Measurements from ENCODE around the gene PMPCA. TPM values are rescaled to one million over a fixed set of nuclear protein-coding genes. Genes with fewer than 3 reads are reported as not detected.

Gene PMPCA
- total RNA-seq, 1 experiment from 2014 or later, result 116 TPM

DNA sequence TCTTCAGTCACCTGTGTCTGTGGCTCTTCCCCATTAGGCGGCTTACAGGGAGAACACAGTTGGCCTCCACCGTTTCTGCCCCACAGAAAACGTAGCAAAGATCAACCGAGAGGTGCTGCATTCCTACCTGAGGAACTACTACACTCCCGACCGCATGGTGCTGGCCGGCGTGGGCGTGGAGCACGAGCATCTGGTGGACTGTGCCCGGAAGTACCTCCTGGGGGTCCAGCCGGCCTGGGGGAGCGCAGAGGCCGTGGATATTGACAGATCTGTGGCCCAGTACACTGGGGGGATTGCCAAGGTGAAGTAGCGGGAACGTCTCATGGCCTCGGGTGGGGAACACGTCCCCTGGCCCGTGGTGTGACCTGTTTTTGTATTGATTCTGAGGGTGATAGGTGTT lies 6.5 kb downstream of the PMPCA start:
- no TSS peak for BruUV-seq (replicated peaks)
- DNase-seq (ENCODE audit: low read depth, low spot score) (no peak), ATAC-seq (no peak)
- RAD21 ChIA-PET (ENCODE audit: low non-redundant PET in 1 of 2, low total read pairs in 2 of 2, uncharacterized antibody in 2 of 2, unreplicated experiment in 2 of 2), result no interaction called here
- Histone ChIP-seq H3K79me2 (ENCODE audit: insufficient read depth, low read length) (peaks cover 50% of the 10 kb centered on the region), H4K20me1 (ENCODE audit: insufficient read depth) (no peaks in the 10 kb centered on the region), H3K36me3 (ENCODE audit: control insufficient read depth in 1 of 2, insufficient read depth in 2 of 2, low read length in 2 of 2) (peaks cover 58 to 79% of the 10 kb centered on the region in 2 experiments), H3K4me3 (replicated peaks in 1 of 2; ENCODE audit: low read depth in 1 of 2, low read length in 2 of 2) (no peak overlapping the region), H3K9ac (ENCODE audit: low read length) (no peak overlapping the region), H3K27ac (ENCODE audit: low read depth, low read length) (no peak overlapping the region), H3K4me2 (ENCODE audit: low read length) (no peak overlapping the region), H3K27me3 (ENCODE audit: insufficient read depth, low read length) (no peaks in the 10 kb centered on the region), H3K9me2 (ENCODE audit: insufficient read depth) (no peaks in the 10 kb centered on the region), H3K4me1 (ENCODE audit: control insufficient read depth in 1 of 2, insufficient read depth in 2 of 2, low read length in 2 of 2) (peaks cover 2 to 3% of the 10 kb centered on the region in 2 experiments; a peak in 3 of 4 replicates), H2AFZ (ENCODE audit: low read depth, low read length, poor library complexity, severe bottlenecking) (no peak overlapping the region), H3K9me3 (ENCODE audit: control insufficient read depth in 1 of 2, insufficient read depth in 1 of 2, low read depth in 1 of 2, low read length in 2 of 2) (no peaks in the 10 kb centered on the region)
- intact Hi-C loops (cut with micrococcal nuclease), result no loop called here
- CTCF ChIA-PET, result no interaction called here
- POLR2A ChIA-PET, result no interaction called here
- TF ChIP-seq ZNF274 (IDR thresholded peaks at IDR 0.05; ENCODE audit: low read depth, low read length) (no peak), ZBTB33 (IDR thresholded peaks at IDR 0.05; ENCODE audit: extremely low read depth, insufficient replicate concordance, low read length) (no peak), REST (IDR thresholded peaks at IDR 0.05; ENCODE audit: low read depth) (no peak), SP1 (IDR thresholded peaks at IDR 0.05; ENCODE audit: low read depth) (no peak), ELF1 (IDR thresholded peaks at IDR 0.05; ENCODE audit: borderline replicate concordance, low read depth) (no peak), JUND (IDR thresholded peaks at IDR 0.05) (no peak)
